ENCODE measurements around the gene RLIM.

- no peak for TF ChIP-seq CTCF (IDR thresholded peaks at IDR 0.05)
- no peak for TF ChIP-seq POLR2A (IDR thresholded peaks at IDR 0.05)
- TF ChIP-seq EP300 (IDR thresholded peaks at IDR 0.05) = no peak
Measured at GRCh38 chrX:74585766-74586165, 28.7 kb downstream of the RLIM start.
